IMR-90 (cell line): ENCODE data around the gene AZU1. TPM values are rescaled to one million over a fixed set of nuclear protein-coding genes. Genes with fewer than 3 reads are reported as not detected.
A peak's percentile ranks its signal among the peaks of the same experiment; 100 is the strongest.

Source experiments
- ATAC-seq: fragments of 200-7000 bp; cut with Tn5 transposase; 2 replicates; pipeline ENCODE4 v1.9.1; 2020; ENCODE audit warnings: low read depth, mild to moderate bottlenecking, moderate library complexity
- BruUV-seq: library from RNA; stranded (reverse); fragments of 400-500 nt; replicated peaks from 2 replicates; lab custom pipeline; 2021; lab: Mats Ljungman, UMichigan
- CTCF ChIA-PET: fragments of 300-600 bp; formaldehyde crosslinking; extraction: SDS; loops from one replicate; lab custom pipeline; 2021; ENCODE audit warnings: antibody characterized with exemption; lab: Yijun Ruan, JAX
- POLR2A ChIA-PET: fragments of 300-600 bp; sonication (Branson Sonifier 250); formaldehyde crosslinking; loops from one replicate; lab custom pipeline; 2022; ENCODE audit warnings: antibody characterized with exemption; ENCODE audit not compliant: unreplicated experiment; lab: Charles Lee
- DNase-seq: peaks from one replicate; pipeline ENCODE4 v3.0.0; 2013
- H2AFZ ChIP-seq: replicated peaks from 2 replicates; pipeline ENCODE3; 2013; ENCODE audit warnings: low read length, mild to moderate bottlenecking; ENCODE audit not compliant: poor library complexity
- H2AK5ac ChIP-seq: 2 replicates; pipeline ENCODE4 v1.6.1; 2013; ENCODE audit warnings: low read depth, low read length, inconsistent platforms
- H2AK9ac ChIP-seq: replicated peaks from 2 replicates; pipeline ENCODE3; 2013; ENCODE audit warnings: mild to moderate bottlenecking, low read depth, low read length, moderate library complexity; ENCODE audit not compliant: poor library complexity
- H2BK120ac ChIP-seq: 2 replicates; pipeline ENCODE4 v1.6.1; 2013; ENCODE audit warnings: low read depth, low read length, inconsistent platforms
- H2BK15ac ChIP-seq: 3 replicates; pipeline ENCODE4 v1.6.1; 2013; ENCODE audit warnings: low read depth, low read length, inconsistent platforms
- H2BK20ac ChIP-seq: 2 replicates; pipeline ENCODE4 v1.6.1; 2013; ENCODE audit warnings: low read depth, mild to moderate bottlenecking, inconsistent platforms, low read length, moderate library complexity
- H2BK5ac ChIP-seq: 2 replicates; pipeline ENCODE4 v1.6.1; 2013; ENCODE audit warnings: mild to moderate bottlenecking, low read depth, low read length, inconsistent platforms; ENCODE audit not compliant: poor library complexity, severe bottlenecking
- H3K14ac ChIP-seq: replicated peaks from 2 replicates; pipeline ENCODE4 v1.6.1; 2013; ENCODE audit warnings: low read depth, low read length, inconsistent platforms
- H3K18ac ChIP-seq: 2 replicates; pipeline ENCODE4 v1.6.1; 2013; ENCODE audit warnings: low read depth, low read length, control low read depth
- H3K23ac ChIP-seq: 2 replicates; pipeline ENCODE4 v1.6.1; 2013; ENCODE audit warnings: low read depth, low read length, inconsistent platforms
- H3K27ac ChIP-seq: 2 replicates; pipeline ENCODE4 v1.5.1; 2013; ENCODE audit warnings: mild to moderate bottlenecking, control low read depth, low read length; ENCODE audit not compliant: insufficient read depth
- H3K27me3 ChIP-seq: 2 replicates; pipeline ENCODE4 v1.6.1; 2013; ENCODE audit warnings: low read length; ENCODE audit not compliant: control insufficient read depth, insufficient read depth
- H3K36me3 ChIP-seq: 2 replicates; pipeline ENCODE4 v1.6.1; 2013; ENCODE audit warnings: low read length, mixed read lengths; ENCODE audit not compliant: control insufficient read depth, insufficient read depth
- H3K4ac ChIP-seq: 2 replicates; pipeline ENCODE4 v1.6.1; 2013; ENCODE audit warnings: low read depth, low read length, inconsistent platforms
- H3K4me1 ChIP-seq: 2 replicates; pipeline ENCODE4 v1.6.1; 2013; ENCODE audit warnings: low read length, mixed read lengths; ENCODE audit not compliant: control insufficient read depth, insufficient read depth
- H3K4me2 ChIP-seq: 2 replicates; pipeline ENCODE4 v1.6.1; 2013; ENCODE audit warnings: low read depth, mild to moderate bottlenecking, control low read depth, low read length, moderate library complexity
- H3K4me3 ChIP-seq: 2 replicates; pipeline ENCODE4 v1.5.1; 2013; ENCODE audit warnings: low read depth, mild to moderate bottlenecking, control low read depth, low read length, moderate library complexity; ENCODE audit not compliant: insufficient read depth
- H3K56ac ChIP-seq: 2 replicates; pipeline ENCODE4 v1.6.1; 2013; ENCODE audit warnings: low read length, inconsistent platforms; ENCODE audit not compliant: insufficient read depth; ENCODE audit errors: extremely low read depth
- H3K79me1 ChIP-seq, 2 experiments: 2 replicates each; pipeline ENCODE4 v1.6.1; 2013; ENCODE audit warnings: low read length in 2 of 2, inconsistent platforms in 1 of 2, low read depth in 1 of 2
- H3K9ac ChIP-seq: 2 replicates; pipeline ENCODE4 v1.6.1; 2013; ENCODE audit warnings: low read depth, low read length, control low read depth
- H3K9me1 ChIP-seq: 2 replicates; pipeline ENCODE4 v1.6.1; 2013; ENCODE audit warnings: low read length, inconsistent platforms; ENCODE audit not compliant: insufficient read depth
- H3K9me3 ChIP-seq: 2 replicates; pipeline ENCODE4 v1.6.1; 2013; ENCODE audit warnings: low read length; ENCODE audit not compliant: control insufficient read depth, insufficient read depth
- H4K20me1 ChIP-seq: 2 replicates; pipeline ENCODE4 v1.6.1; 2013; ENCODE audit warnings: low read length, inconsistent platforms; ENCODE audit not compliant: insufficient read depth
- H4K5ac ChIP-seq: 2 replicates; pipeline ENCODE4 v1.6.1; 2013; ENCODE audit warnings: mild to moderate bottlenecking, low read depth, low read length, control low read depth
- H4K8ac ChIP-seq, 2 experiments: 2 replicates each; pipeline ENCODE4 v1.6.1; 2013; ENCODE audit warnings: low read depth in 2 of 2, low read length in 2 of 2, control low read depth in 1 of 2, inconsistent platforms in 1 of 2
- H4K91ac ChIP-seq: 2 replicates; pipeline ENCODE4 v1.6.1; 2013; ENCODE audit warnings: low read depth, low read length, inconsistent platforms; ENCODE audit not compliant: insufficient read depth
- BHLHE40 ChIP-seq: fragments of 150-350 bp; IDR thresholded peaks from 2 replicates; pipeline ENCODE4 v1.6.1; 2016; ENCODE audit warnings: mild to moderate bottlenecking, low read depth, low read length
- CEBPB ChIP-seq: IDR thresholded peaks from 2 replicates; pipeline ENCODE4 v1.6.1; 2012; ENCODE audit warnings: low read depth, low read length, improper control_type of control experiment
- CHD1 ChIP-seq: IDR thresholded peaks from 2 replicates; pipeline ENCODE4 v1.6.1; 2012; ENCODE audit warnings: low read depth, low read length, improper control_type of control experiment
- FOS ChIP-seq: fragments of 150-350 bp; IDR thresholded peaks from 2 replicates; pipeline ENCODE4 v1.6.1; 2016; ENCODE audit warnings: low read depth, low read length
- MAFK ChIP-seq: IDR thresholded peaks from 2 replicates; pipeline ENCODE4 v1.6.1; 2012; ENCODE audit warnings: low read depth, low read length, improper control_type of control experiment
- MAZ ChIP-seq: IDR thresholded peaks from 2 replicates; pipeline ENCODE4 v1.6.1; 2012; ENCODE audit warnings: low read depth, mild to moderate bottlenecking, low read length, improper control_type of control experiment, moderate library complexity, borderline replicate concordance
- MXI1 ChIP-seq: IDR thresholded peaks from 2 replicates; pipeline ENCODE4 v1.6.1; 2012; ENCODE audit warnings: low read depth, mild to moderate bottlenecking, low read length, moderate library complexity, borderline replicate concordance
- NFE2L2 ChIP-seq: fragments of 150-350 bp; IDR thresholded peaks from 2 replicates; pipeline ENCODE4 v1.6.1; 2016; ENCODE audit warnings: low read depth, mild to moderate bottlenecking, low read length
- POLR2A ChIP-seq: IDR thresholded peaks from 2 replicates; pipeline ENCODE4 v1.6.1; 2012; ENCODE audit warnings: mild to moderate bottlenecking, low read depth, low read length
- RAD21 ChIP-seq: IDR thresholded peaks from 2 replicates; pipeline ENCODE4 v1.6.1; 2012; ENCODE audit warnings: low read length, improper control_type of control experiment
- RCOR1 ChIP-seq: IDR thresholded peaks from 2 replicates; pipeline ENCODE4 v1.6.1; 2012; ENCODE audit warnings: mild to moderate bottlenecking, low read length, improper control_type of control experiment; ENCODE audit not compliant: insufficient replicate concordance
- RFX5 ChIP-seq: IDR thresholded peaks from 2 replicates; pipeline ENCODE4 v1.8.0; 2012; ENCODE audit warnings: low read depth, mild to moderate bottlenecking, low read length, moderate library complexity
- SMC3 ChIP-seq: fragments of 150-350 bp; IDR thresholded peaks from 2 replicates; pipeline ENCODE4 v1.6.1; 2016; ENCODE audit warnings: low read depth, mild to moderate bottlenecking, antibody characterized with exemption, low read length, moderate library complexity
- WGBS, 2 experiments: methylation state at CpG; one replicate each; pipeline versions ENCODE4 v1.1.5 to v1.1.7; 2013; ENCODE audit warnings: missing lambda C conversion rate in 2 of 2; ENCODE audit not compliant: insufficient read length in 1 of 2; ENCODE audit errors: extremely low coverage in 2 of 2; 5-methylcytosine and 5-hydroxymethylcytosine counted together
- dilution Hi-C: fragments of 300-500 bp; cut with HindIII; formaldehyde crosslinking; loops from one replicate; pipeline ENCODE4 v1.14.3; 2018; ENCODE audit warnings: low sequenced_read_pairs; ENCODE audit not compliant: unreplicated experiment
- in situ Hi-C: fragments of 300-500 bp; cut with MboI; formaldehyde crosslinking; loops from 3 replicates; pipeline ENCODE4 v1.14.3; 2019; ENCODE audit warnings: low sequenced_read_pairs, inconsistent platforms, mixed read lengths
- intact Hi-C: fragments of 100-400 bp; cut with micrococcal nuclease; formaldehyde crosslinking; loops from 2 replicates; pipeline ENCODE4 v1.10.0; 2022
- polyA plus RNA-seq, 3 experiments: library from polyadenylated mRNA; depleted of rRNA; stranded (reverse); fragments of >200 nt; gene quantifications; 2 replicates each; pipeline ENCODE4 v1.2.3, GENCODE V29; 2012; ENCODE audit warnings: low replicate concordance in 1 of 3
- total RNA-seq: library from RNA; depleted of rRNA; stranded (reverse); fragments of >200 nt; gene quantifications from 2 replicates; pipeline ENCODE4 v1.2.3, GENCODE V29; 2012
- TF ChIP-seq, protein P1 (sequence below): conservative IDR thresholded peaks from 2 replicates; pipeline ENCODE4 v1.5.1; 2012; ENCODE audit warnings: mild to moderate bottlenecking, low read depth, low read length, improper control_type of control experiment
- TF ChIP-seq, protein P2 (sequence below): fragments of 150-350 bp; IDR thresholded peaks from 2 replicates; pipeline ENCODE4 v1.6.1; 2017; ENCODE audit warnings: mild to moderate bottlenecking, antibody characterized with exemption, low read length, low read depth
- TF ChIP-seq, protein P3 (sequence below): fragments of 150-350 bp; IDR thresholded peaks from 2 replicates; pipeline ENCODE4 v1.6.1; 2016; ENCODE audit warnings: low read depth, mild to moderate bottlenecking, low read length, moderate library complexity, borderline replicate concordance

AZU1 gene
- total and polyA plus RNA-seq, 2 of the 4 experiments (the other 2 are of a cell fraction), result 0.12 TPM; not detected in 1

DNA sequence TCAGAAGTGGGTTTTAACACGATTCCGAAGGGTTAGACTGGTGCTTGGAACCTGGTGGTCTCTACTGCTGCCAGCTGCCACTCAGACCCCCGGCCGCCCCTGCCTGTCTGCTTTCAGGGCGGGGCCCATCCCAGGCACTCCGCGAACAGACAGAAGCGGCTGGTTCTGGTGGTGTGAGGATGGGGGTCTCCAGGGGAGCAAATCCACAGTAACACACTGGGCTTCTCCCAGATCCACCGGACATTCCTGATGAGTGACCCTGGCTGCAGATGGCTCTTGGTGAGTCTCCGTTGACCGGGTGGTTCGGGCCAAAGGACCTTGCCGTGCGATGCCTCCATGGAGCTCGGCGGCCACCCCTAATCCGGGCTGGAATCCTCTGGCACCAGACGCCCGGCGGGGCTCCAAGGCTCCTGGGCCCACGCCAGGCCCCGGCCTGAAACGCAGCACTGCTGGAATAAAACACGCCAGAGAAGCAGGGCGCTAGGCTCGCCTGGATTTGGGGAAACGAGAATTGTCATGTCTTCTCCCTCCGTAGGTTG, 32.5 kb upstream of the AZU1 start:
- no peak overlapping the region for H3K4ac ChIP-seq
- H3K18ac ChIP-seq, result no peak overlapping the region
- H4K91ac ChIP-seq, result no peak overlapping the region
- H3K9me3 ChIP-seq, result no peaks in the 10 kb centered on the region
- H3K4me3 ChIP-seq, result no peak overlapping the region
- no peak for ATAC-seq
- H3K14ac ChIP-seq, result no peak overlapping the region
- H3K36me3 ChIP-seq, result peaks cover 11% of the 10 kb centered on the region
- H4K8ac ChIP-seq, result no peak overlapping the region
- no peak overlapping the region for H3K27ac ChIP-seq
- no peak overlapping the region for H2BK15ac ChIP-seq
- ChIA-PET POLR2A (no interaction called here), CTCF (no interaction called here)
- H3K27me3 ChIP-seq, result no peaks in the 10 kb centered on the region
- BruUV-seq, result no TSS peak
- peak overlapping the region; percentile 19 for H2AK9ac ChIP-seq
- H2BK120ac ChIP-seq, result no peak overlapping the region
- peaks cover 0 to 3% of the 10 kb centered on the region in 2 experiments; a peak in 1 of 4 replicates for H3K79me1 ChIP-seq
- intact Hi-C loops (no loop called here), dilution Hi-C loops (no loop called here), in situ Hi-C loops (no loop called here)
- no peak overlapping the region for H4K5ac ChIP-seq
- H3K23ac ChIP-seq, result no peak overlapping the region
- peaks cover 1% of the 10 kb centered on the region; the same call in 1 of the 2 replicates for H3K9me1 ChIP-seq
- TF ChIP-seq, protein P1, sequence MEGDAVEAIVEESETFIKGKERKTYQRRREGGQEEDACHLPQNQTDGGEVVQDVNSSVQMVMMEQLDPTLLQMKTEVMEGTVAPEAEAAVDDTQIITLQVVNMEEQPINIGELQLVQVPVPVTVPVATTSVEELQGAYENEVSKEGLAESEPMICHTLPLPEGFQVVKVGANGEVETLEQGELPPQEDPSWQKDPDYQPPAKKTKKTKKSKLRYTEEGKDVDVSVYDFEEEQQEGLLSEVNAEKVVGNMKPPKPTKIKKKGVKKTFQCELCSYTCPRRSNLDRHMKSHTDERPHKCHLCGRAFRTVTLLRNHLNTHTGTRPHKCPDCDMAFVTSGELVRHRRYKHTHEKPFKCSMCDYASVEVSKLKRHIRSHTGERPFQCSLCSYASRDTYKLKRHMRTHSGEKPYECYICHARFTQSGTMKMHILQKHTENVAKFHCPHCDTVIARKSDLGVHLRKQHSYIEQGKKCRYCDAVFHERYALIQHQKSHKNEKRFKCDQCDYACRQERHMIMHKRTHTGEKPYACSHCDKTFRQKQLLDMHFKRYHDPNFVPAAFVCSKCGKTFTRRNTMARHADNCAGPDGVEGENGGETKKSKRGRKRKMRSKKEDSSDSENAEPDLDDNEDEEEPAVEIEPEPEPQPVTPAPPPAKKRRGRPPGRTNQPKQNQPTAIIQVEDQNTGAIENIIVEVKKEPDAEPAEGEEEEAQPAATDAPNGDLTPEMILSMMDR, result no peak
- TF ChIP-seq NFE2L2 (no peak), CEBPB (no peak), CHD1 (no peak), BHLHE40 (no peak), SMC3 (no peak), MAFK (no peak), POLR2A (no peak), FOS (no peak), RAD21 (no peak), MAZ (no peak), MXI1 (no peak), RCOR1 (no peak), RFX5 (no peak)
- TF ChIP-seq, protein P2, sequence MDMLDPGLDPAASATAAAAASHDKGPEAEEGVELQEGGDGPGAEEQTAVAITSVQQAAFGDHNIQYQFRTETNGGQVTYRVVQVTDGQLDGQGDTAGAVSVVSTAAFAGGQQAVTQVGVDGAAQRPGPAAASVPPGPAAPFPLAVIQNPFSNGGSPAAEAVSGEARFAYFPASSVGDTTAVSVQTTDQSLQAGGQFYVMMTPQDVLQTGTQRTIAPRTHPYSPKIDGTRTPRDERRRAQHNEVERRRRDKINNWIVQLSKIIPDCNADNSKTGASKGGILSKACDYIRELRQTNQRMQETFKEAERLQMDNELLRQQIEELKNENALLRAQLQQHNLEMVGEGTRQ, result no peak
- TF ChIP-seq, protein P3, sequence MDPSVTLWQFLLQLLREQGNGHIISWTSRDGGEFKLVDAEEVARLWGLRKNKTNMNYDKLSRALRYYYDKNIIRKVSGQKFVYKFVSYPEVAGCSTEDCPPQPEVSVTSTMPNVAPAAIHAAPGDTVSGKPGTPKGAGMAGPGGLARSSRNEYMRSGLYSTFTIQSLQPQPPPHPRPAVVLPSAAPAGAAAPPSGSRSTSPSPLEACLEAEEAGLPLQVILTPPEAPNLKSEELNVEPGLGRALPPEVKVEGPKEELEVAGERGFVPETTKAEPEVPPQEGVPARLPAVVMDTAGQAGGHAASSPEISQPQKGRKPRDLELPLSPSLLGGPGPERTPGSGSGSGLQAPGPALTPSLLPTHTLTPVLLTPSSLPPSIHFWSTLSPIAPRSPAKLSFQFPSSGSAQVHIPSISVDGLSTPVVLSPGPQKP, result no peak
- DNase-seq, result no peak
- no peak overlapping the region for H2BK5ac ChIP-seq
- no peak overlapping the region for H3K9ac ChIP-seq
- no peak overlapping the region for H2AFZ ChIP-seq
- H3K4me1 ChIP-seq, result peaks cover 7% of the 10 kb centered on the region
- no peak overlapping the region for H2BK20ac ChIP-seq
- no peak overlapping the region for H3K4me2 ChIP-seq
- 83% methylated on average over 13 of the region's 28 CpGs; no CpG with 5 or more reads in 1 of the 2 experiments for WGBS, 2 experiments
- H3K56ac ChIP-seq, result no peak overlapping the region
- 0 out of 2 replicates have a peak overlapping the region, but pooled peaks have one; percentile 1 for H2AK5ac ChIP-seq
- peaks cover 23% of the 10 kb centered on the region for H4K20me1 ChIP-seq
